Breast epithelium (tissue), 4 donors: Measurements from ENCODE around the gene FGF6. TPM values are rescaled to one million over a fixed set of nuclear protein-coding genes. Genes with fewer than 3 reads are reported as not detected.

Experiments used
- DNase-seq, 2 donors: peaks; one replicate each; pipeline ENCODE4 v3.0.0-alpha.2; 2019; ENCODE audit warnings: low spot score in 2 of 2
- H3K27ac ChIP-seq, 2 donors: fragments of 200-600 bp; sonication (generic) in 1 of 2; one replicate each; pipeline ENCODE4 v1.5.1; 2016 to 2019; ENCODE audit warnings: mild to moderate bottlenecking in 1 of 2
- H3K27me3 ChIP-seq, 2 donors: fragments of 200-600 bp; sonication (generic) in 1 of 2; one replicate each; pipeline versions ENCODE4 v1.5.1 to v1.6.0; 2017 to 2019; ENCODE audit warnings: control low read depth in 1 of 2, mild to moderate bottlenecking in 1 of 2
- H3K36me3 ChIP-seq: fragments of 200-600 bp; one replicate; pipeline ENCODE4 v1.5.1; 2019
- H3K4me1 ChIP-seq, 2 donors: fragments of 200-600 bp; sonication (generic); one replicate each; pipeline ENCODE4 v1.5.1; 2016 to 2019; ENCODE audit warnings: control low read depth in 1 of 2
- H3K4me3 ChIP-seq, 3 donors: fragments of 200-600 bp; sonication (generic); 1 replicate in 2 of 3; 2 replicates in 1 of 3; pipeline ENCODE4 v1.5.1; 2016 to 2019; ENCODE audit warnings: mild to moderate bottlenecking in 3 of 3, moderate library complexity in 2 of 3
- H3K9me3 ChIP-seq, 2 donors: fragments of 200-600 bp; sonication (generic) in 1 of 2; one replicate each; pipeline ENCODE4 v1.5.1; 2016 to 2019; ENCODE audit warnings: control low read depth in 1 of 2
- POLR2A ChIP-seq: fragments of 450-650 bp; IDR thresholded peaks from one replicate; pipeline ENCODE4 v1.6.1; 2016; ENCODE audit warnings: antibody characterized with exemption, mild to moderate bottlenecking, moderate library complexity
- POLR2AphosphoS5 ChIP-seq, 3 donors: sonication (generic); formaldehyde crosslinking; IDR thresholded peaks; one replicate each; pipeline ENCODE4 v1.6.1; 2017; ENCODE audit warnings: antibody characterized with exemption in 3 of 3
- intact Hi-C: fragments of 100-400 bp; cut with DNase I; formaldehyde crosslinking; loops from one replicate; pipeline ENCODE4 v1.15.1; 2023; ENCODE audit warnings: low total_unique reads
- total RNA-seq, 3 donors: library from RNA; depleted of rRNA; stranded (reverse); fragments of >200 nt; gene quantifications; one replicate each; pipeline ENCODE4 v1.1.0, GENCODE V29; 2016
- TF ChIP-seq, protein P1 (sequence below), 3 donors: fragments of 450-650 bp; IDR thresholded peaks; one replicate each; pipeline ENCODE4 v1.5.1; 2016 to 2017; ENCODE audit warnings: antibody characterized with exemption in 3 of 3, mild to moderate bottlenecking in 3 of 3, moderate library complexity in 3 of 3

Gene FGF6
- total RNA-seq: not detected

GRCh38 chr12:4445156-4446101 lies at the start of gene FGF6:
TSS of gene FGF6 (minus strand) at chr12:4445815. CDS start at chr12:4445570, 245 bp downstream.
- H3K27ac ChIP-seq: no peak within 1 kb of the TSS
- intact Hi-C loops: no loop called here
- H3K4me3 ChIP-seq: no peak within 1 kb of the TSS
- no peaks in the 10 kb centered on the region for H3K9me3 ChIP-seq
- no peak for TF ChIP-seq POLR2AphosphoS5 (IDR thresholded peaks at IDR 0.05)
- TF ChIP-seq POLR2A: no peak
- TF ChIP-seq, protein P1, sequence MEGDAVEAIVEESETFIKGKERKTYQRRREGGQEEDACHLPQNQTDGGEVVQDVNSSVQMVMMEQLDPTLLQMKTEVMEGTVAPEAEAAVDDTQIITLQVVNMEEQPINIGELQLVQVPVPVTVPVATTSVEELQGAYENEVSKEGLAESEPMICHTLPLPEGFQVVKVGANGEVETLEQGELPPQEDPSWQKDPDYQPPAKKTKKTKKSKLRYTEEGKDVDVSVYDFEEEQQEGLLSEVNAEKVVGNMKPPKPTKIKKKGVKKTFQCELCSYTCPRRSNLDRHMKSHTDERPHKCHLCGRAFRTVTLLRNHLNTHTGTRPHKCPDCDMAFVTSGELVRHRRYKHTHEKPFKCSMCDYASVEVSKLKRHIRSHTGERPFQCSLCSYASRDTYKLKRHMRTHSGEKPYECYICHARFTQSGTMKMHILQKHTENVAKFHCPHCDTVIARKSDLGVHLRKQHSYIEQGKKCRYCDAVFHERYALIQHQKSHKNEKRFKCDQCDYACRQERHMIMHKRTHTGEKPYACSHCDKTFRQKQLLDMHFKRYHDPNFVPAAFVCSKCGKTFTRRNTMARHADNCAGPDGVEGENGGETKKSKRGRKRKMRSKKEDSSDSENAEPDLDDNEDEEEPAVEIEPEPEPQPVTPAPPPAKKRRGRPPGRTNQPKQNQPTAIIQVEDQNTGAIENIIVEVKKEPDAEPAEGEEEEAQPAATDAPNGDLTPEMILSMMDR (IDR thresholded peaks at IDR 0.05): no peak
- no peaks in the 10 kb centered on the region for H3K36me3 ChIP-seq
- no peaks in the 10 kb centered on the region for H3K4me1 ChIP-seq
- DNase-seq: no peak
- H3K27me3 ChIP-seq: peaks cover 0 to 10% of the 10 kb centered on the region in 2 donors

- H3K36me3 ChIP-seq: peaks cover 5% of the 10 kb centered on the region
- TF ChIP-seq, protein P1 (IDR thresholded peaks at IDR 0.05): no peak
- no peak for TF ChIP-seq POLR2A
- TF ChIP-seq POLR2AphosphoS5 (IDR thresholded peaks at IDR 0.05): no peak
Measured at GRCh38 chr12:4490973-4491372, 45.4 kb upstream of the FGF6 start.

DNA sequence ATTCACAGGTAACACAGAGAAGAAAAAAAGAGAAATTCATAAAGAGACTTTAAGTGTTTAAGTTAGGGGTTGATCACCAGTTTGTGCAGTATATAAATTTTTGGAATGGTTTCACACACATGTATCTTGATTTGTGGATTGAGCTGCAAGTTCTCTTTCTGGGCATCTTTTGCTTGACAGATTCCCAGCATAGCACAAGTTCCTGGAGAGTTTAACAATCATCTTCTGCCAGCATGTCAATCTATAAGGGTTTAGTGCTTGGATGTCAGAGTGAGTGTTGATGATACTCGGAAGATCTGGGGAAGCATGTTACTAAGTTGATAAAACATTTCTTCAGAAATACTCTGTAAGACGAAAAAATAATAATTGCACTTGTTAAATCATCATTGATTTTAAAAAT lies 43.9 kb upstream of the FGF6 start:
- Histone ChIP-seq H3K9me3 (no peaks in the 10 kb centered on the region), H3K4me3 (no peak overlapping the region), H3K36me3 (peaks cover 5% of the 10 kb centered on the region), H3K4me1 (no peaks in the 10 kb centered on the region), H3K27ac (no peak overlapping the region), H3K27me3 (no peaks in the 10 kb centered on the region)
- no peak for DNase-seq
- intact Hi-C loops: no loop called here
- TF ChIP-seq POLR2A (no peak), POLR2AphosphoS5 (IDR thresholded peaks at IDR 0.05) (no peak)
- TF ChIP-seq, protein P1 (IDR thresholded peaks at IDR 0.05): no peak

More at GRCh38 chr12:4490973-4491372, 45.4 kb upstream of the FGF6 start:
- DNase-seq: no peak
- Histone ChIP-seq H3K9me3 (no peaks in the 10 kb centered on the region), H3K27ac (no peak overlapping the region), H3K4me1 (no peaks in the 10 kb centered on the region), H3K4me3 (no peak overlapping the region), H3K27me3 (no peaks in the 10 kb centered on the region)
- intact Hi-C loops: no loop called here

GRCh38 chr12:4486980-4487379 lies 41.4 kb upstream of the FGF6 start:
- intact Hi-C loops: no loop called here
- H3K9me3 ChIP-seq: no peaks in the 10 kb centered on the region
- TF ChIP-seq POLR2A (no peak), POLR2AphosphoS5 (IDR thresholded peaks at IDR 0.05) (no peak)
- TF ChIP-seq, protein P1 (IDR thresholded peaks at IDR 0.05): no peak

DNA sequence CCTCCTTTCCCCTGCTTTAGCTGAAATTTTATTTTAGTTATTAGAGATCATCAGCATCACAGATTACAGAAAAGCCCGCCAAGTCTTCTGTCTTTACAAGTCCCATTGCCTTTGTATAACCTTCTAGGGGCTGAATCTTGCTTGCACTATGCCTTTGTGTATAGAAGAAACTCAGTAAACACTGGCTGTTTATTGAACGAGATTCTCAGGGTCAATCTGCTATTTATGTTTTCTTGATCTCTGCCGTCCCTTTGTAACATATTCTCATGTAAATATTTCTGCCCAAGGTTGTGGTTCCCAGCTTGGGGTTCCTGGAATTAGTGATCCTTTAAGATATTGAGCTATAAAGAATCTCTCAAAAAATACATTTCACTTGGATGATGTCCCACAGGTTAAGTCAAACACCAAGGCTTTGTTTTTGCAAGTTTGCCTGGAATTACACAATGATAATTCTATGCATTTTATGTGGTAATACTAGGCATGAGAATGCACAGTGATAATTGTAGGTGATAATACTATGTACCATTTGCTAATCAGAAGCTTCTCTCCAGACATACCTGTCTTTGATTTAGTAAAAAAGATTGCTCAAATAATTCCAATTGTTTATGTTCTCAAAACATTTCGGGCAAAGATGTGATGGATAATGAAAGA lies 40.6 kb upstream of the FGF6 start:
- Histone ChIP-seq H3K27me3 (no peaks in the 10 kb centered on the region), H3K9me3 (no peaks in the 10 kb centered on the region), H3K27ac (no peak overlapping the region), H3K36me3 (peaks cover 5% of the 10 kb centered on the region), H3K4me3 (no peak overlapping the region), H3K4me1 (no peaks in the 10 kb centered on the region)
- intact Hi-C loops: no loop called here
- no peak for DNase-seq
- TF ChIP-seq, protein P1 (IDR thresholded peaks at IDR 0.05): no peak
- TF ChIP-seq POLR2AphosphoS5 (IDR thresholded peaks at IDR 0.05) (no peak), POLR2A (no peak)

More at GRCh38 chr12:4486980-4487379, 41.4 kb upstream of the FGF6 start:
- Histone ChIP-seq H3K27me3 (no peaks in the 10 kb centered on the region), H3K36me3 (peaks cover 5% of the 10 kb centered on the region), H3K4me3 (no peak overlapping the region), H3K4me1 (no peaks in the 10 kb centered on the region), H3K27ac (no peak overlapping the region)
- DNase-seq: no peak
